ENCODE results near the gene SPEN.
"Not testable (repeated sequence)": the region's sequence is repeated elsewhere in the genome, so short reads cannot be mapped to it uniquely, and the experiment has no call there.

Gene SPEN

DNA sequence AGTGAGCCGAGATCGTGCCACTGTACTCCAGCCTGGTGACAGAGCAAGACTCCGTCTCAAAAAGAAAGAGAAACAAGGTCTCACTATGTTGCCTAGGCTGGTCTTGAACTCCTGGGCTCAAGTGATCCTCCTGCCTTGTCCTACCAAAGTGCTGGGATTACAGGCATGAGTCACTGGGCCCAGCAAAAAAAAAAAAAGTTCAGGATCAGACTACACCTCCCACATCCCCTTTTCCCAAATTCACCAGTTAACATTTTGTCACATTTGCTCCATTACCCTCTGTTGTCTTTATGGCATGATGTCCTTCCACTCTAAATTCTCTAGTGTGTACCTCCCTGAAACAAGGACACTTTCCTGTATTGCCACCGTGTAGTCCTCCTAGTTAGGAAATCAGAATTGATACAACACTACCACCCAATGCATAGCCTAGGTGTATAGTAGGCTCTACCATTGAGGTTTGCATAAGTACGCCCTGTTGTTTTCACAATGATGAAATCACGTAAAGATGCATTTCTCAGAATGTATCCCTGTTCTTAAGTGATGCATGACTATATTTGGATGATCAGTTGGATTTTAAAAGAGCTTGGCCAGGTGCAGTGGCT lies 10.7 kb downstream of the SPEN start:
- DNase-seq (ENCODE audit: low read depth), result no peak

DNA sequence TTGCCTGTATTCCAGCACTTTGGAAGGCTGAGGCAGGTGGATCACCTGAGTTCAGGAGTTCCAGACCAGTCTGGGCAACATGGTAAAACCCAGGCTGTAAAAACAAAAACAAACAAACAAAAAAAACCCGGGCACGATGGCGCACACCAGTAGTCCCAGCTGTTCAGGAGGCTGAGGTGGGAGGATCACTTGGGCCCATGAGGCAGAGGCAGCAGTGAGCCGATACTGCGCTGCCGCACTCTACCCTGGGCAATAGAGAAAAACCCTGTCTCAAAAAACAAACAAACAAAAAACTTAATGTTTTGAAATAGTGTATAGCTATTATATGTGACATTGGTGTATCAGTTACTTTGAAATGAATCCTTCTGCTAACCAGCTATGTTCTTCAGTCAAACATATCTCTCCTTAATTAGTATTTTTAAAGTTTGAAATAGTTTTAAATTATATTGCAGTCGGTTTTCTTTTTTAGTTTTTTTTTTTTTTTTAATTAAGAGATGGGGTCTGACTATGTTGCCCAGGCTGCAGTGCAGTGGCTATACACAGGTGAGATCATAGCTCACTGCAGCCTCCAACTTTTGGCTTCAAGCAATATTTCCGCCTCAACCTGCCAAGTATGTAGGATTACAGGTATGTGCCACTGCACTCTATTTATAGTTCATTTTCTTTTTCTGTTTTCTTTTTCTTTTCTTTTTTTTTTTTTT lies 11.3 kb downstream of the SPEN start:
- DNase-seq (ENCODE audit: low read depth), result no peak

DNA sequence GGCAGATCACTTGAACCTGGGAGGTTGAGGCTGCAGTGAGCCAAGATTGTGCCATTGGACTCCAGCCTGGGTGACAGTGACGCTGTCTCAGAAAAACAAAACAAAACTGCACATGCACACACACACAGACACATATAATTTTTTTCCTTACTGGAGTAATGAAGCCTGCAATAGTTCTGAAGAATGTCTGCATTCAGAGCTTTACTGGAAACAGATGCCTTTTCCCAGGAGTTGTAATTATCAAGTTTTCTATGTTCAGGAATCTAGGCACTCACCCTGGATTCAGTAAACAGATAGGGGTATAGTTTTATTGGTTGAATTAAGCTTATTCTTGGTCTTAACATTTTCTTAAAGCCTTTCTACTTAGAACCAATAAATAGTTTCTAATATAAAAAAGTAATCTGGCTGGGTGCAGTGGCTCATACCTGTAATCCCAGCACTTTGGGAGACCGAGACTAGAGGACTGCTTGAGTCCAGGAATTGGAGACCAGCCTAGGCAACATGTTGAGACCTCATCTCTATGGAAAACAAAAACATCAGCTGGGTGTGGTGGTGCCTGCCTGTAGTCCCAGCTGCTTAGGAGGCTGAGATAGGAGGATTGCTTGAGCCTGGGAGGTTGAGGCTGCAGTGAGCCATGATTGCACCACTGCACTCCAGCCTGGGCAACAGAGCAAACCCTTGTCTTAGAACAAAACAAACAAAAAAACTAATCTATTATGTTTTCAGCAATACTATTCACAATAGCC lies 15.8 kb downstream of the SPEN start:
- DNase-seq (ENCODE audit: low read depth), result no peak

DNA sequence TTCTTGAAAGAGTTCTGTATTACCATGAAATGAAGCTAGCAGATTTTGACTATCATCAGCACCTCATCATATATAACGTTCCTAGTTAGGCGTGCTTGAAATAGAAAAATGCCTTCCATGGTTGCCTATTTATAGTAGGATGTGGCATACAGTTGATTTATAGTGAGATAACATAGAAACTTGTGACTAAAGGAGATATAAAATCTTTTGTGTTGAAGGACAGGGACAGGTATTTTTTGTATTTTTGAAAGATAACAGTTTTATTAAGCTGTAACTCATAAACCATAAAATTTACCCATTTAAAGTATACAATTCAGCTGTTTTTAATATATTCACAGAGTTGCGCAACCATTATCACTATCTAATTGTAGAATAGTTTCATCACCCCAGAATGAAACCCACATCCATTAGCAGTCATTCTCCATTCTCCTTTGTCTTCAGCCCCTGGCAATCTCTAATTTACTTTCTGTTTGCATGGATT lies 19.3 kb downstream of the SPEN start:
- no peak for DNase-seq (ENCODE audit: low read depth)

DNA sequence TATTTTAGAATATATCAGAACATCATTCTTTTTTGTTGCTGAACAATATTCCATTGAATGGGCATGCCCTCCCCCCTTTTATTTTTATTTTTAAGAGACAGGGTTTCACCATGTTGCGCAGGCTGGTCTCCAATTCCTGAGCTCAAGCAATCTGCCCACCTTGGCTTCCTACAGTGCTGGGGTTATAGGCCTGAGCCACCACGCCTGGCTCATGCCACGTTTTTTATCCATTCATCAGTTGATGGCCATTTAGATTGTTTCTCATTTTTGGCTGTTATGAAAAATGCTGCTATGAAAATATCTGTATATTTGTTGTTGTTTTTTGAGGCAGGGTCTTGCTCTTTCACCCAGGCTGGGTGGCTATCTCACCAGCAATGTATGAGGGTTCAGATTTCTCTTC lies 19.8 kb downstream of the SPEN start:
- DNase-seq (ENCODE audit: low read depth), result no peak

DNA sequence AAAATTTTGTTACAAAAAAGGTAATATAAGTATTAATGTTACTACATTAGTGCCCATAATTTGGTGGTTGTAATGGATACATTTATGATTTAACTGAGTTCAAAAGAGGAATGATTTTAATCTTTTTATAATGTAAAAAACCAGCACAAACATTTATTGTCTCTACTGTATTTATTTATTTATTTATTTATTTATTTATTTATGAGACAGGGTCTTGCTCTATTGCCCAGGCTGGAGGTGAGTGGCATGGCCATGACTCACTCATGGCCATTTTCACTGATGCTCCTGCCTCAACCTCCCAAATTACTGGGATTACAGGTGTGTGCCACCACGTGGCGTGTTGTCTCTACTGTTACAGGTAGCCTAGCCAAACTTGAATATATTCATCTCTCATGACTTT lies 21.9 kb downstream of the SPEN start:
- no peak for DNase-seq (ENCODE audit: low read depth)

DNA sequence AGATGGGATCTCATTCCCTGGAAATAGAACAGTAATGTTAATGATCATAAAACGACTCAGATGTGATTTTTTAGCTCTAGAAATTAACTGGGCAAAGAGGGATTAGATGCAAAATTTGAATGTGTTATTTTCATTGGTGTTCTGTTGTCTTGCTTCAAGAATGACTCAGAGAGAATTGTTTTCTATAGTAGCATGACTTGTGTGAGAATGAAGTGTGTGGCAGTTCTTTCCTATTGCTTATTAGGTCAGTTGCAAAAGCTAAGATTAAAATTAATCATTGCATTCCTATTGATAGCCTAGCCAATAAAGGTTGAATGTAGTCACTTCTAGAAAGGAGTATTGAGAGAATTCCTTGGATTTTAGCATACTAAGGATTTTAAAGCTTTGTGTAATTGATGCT lies 22.9 kb downstream of the SPEN start:
- no peak for DNase-seq (ENCODE audit: low read depth)

DNA sequence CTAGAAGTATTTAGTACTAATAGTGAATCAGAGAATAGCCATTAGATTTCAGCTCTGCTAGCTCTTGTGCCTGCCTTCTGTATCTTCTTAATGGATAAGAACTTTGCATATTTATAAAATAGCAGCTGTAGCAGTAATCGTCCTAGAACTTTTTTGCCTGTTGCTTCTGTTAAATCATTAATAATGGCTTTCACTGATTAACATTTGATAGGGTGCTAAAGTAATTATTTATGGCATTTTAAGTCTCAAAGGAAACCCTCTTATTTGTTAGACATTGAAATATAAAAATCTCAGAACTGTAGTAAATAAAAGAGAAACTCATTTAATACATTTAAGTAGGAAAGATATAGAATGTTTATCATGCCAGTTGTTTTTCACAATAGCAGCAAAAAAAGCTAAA lies 27.0 kb downstream of the SPEN start:
- no peak for DNase-seq (ENCODE audit: low read depth)

DNA sequence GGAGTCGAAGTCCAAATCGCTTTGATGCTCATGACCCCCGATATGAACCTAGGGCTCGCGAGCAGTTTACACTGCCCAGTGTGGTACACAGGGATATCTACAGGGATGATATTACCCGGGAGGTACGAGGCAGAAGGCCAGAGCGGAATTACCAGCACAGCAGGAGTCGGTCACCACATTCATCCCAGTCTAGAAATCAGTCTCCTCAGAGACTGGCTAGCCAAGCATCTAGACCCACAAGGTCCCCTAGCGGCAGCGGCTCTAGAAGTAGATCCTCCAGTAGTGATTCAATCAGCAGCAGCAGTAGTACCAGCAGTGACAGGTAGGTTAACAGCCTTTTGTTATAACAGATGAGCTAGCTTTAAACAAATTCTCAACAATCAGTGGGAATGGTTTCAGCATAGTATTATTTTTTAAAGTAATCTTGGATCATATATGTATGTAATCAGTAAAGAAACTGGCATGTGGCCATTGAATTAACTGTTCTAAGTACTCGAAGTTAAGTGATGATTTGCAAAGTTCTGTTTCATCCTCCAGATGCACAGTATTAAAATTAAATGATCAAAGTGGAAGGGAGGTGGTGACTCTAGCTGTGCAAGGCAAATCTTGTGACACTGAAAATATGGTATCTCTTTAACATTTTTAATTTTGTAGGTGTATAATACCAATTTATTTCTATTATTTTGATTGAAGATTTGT lies 29.0 kb downstream of the SPEN start:
- DNase-seq (ENCODE audit: low read depth), result no peak

DNA sequence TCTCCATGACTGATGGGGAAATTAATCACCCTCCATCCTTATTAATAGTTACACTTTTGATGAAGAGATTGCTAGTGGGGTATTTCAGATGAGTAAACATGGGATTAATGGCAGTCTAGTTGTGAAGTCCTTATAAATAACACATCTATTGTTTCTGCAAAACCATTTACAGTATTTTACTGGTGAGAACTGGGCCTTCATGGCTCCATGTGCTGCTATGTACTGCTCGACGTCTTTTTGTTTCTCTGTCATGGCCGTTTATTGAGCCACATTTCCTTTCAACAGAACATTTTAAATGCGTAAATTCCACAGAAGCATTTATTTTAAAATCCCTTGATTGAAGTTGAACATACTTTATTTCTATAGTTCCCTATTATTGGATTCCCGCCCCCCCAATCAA lies 34.5 kb downstream of the SPEN start:
- no peak for DNase-seq (ENCODE audit: low read depth)

DNA sequence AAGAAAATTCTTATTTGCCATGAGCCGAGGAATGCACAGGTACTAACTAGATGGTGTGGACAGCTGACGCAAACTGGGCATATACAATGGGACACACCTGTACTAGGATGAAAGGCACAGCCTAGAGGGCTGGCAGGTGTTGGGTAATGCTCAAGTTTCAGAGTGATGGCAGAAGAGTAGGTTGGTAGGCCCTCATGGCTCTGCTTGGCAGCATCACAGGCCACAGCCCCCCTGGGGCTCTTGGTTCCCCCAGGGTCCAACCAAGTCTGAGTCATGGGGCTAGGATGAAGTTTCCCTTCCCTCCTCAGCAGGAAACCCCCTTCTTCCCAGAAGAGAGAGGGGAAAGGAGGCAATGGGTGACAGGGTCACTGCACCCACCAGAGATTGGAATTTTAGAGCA lies 35.2 kb downstream of the SPEN start:
- DNase-seq (ENCODE audit: low read depth), result no peak

DNA sequence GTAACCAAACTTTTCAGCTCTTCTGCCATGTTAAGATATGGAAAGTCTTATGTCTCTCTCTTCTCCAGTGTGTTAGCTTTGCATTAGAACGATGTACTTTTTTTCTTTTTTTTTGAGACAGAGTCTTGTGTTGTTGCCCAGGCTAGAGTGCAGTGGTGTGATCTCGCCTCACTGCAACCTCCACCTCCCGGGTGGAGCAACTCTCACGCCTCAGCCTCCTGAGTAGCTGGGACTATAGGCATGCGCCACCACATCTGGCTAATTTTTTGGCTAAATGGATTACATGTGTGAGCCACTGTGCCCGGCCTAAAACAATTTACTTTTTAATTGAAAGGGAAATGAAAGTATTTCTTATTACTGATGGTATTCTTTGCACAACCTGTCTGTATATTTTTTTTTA lies 35.8 kb downstream of the SPEN start:
- DNase-seq (ENCODE audit: low read depth), result no peak

DNA sequence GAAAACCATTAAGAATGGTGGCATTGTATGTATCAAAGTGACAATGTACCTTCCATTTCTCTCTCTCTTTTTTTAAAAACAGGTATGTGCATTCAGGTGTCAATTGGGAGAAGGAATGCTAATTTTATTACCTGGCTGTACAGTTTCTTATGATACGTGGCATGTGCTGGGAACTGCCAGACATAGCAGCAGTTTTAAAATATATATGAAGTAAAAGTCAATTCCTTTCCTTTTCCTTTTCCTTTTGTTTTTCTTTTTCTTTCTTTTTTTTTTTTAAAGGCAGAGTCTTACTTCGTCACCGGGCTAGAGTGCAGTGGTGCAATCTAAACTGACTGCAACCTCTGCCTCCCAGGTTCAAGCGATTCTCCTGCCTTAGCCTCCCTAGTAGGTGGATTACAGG lies 37.0 kb downstream of the SPEN start:
- DNase-seq (ENCODE audit: low read depth), result no peak

DNA sequence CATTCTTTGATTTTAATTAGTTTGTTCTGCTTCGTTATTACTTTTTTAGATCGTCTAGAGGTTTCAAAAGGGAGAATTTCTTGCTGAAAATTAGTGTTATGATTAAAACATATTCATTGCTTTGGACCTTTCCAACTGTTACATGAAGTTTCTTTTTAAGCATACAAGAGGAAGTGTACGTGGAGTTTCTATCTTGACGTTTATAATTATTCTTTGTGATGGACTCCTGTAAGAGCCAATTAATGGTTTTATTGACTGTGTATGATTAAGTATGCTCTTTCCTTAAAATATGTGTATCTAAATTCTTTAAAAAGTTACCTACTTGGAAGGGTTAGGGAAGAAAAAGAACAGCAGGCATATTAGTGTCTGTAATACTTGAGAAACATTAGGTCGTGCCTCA lies 37.8 kb downstream of the SPEN start:
- no peak for DNase-seq (ENCODE audit: low read depth)

DNA sequence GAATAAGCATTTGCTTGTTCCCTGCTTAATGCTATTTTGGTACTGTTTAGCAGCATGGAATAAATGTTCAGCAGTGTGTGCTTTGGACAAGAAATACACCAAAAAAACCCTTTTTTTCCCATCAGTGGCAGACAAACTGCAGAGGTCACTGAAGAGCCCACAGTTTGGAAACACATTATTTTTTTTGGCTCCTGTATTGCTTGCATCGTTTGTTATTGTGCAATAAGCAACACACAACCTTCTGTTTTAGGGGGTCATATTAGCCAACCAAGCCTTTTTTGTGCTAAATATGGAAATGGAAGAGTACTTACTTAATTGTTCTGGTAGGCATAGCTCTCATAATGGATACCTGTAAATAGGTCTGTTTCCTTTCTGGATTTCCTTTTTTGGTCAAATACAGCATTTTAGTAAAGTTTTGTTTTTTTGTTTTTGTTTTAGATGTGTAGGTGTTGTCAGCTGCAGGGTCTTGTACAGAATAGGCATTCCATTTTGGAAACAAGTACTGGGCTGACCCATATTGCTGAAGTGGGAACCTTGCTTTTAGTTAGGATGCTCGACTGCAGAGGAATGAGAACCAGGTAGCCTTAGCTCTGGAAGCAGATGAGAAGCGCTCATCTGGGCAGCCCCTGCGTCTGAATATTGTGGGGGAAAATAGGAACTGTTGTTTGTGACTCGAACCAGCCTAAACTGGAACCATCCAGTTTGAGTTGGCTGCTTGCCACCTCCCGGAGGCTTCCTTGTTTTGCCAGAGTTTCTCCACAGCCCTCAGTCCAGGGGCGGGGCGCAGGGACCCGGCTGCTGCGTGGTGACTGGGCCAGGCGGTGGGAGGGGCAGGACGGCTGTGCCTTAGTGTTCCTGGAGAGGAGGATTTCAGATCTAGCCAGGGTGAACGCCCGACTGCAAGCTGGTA lies 38.4 kb downstream of the SPEN start:
- peak; percentile 13 for DNase-seq (ENCODE audit: low read depth)

DNA sequence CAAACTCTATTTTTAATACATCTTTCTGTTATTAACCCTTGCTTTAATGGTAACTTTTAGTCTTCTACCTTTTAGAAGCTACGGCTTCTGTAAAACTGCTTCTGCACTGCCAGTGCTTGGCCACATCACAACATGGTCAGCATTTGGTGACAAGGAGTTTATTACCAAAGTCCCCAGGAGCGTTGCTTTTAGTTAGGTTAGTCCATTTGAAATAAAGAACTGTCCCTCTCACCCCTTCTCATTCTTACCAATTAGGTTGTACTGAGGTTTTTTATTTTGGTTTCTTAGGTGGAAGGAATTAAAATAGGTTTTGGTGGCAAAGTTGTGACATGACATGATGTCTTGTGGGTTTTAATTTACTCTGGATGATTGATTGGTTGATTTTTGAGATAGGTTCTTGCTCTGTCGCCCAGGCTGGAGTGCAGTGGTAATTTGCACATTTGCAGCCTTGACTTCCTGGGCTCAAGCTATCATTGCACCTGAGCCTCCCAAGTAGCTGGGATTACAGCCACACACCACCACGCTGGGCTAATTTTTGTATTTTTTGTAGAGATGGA lies 39.2 kb downstream of the SPEN start:
- DNase-seq (ENCODE audit: low read depth), result no peak

DNA sequence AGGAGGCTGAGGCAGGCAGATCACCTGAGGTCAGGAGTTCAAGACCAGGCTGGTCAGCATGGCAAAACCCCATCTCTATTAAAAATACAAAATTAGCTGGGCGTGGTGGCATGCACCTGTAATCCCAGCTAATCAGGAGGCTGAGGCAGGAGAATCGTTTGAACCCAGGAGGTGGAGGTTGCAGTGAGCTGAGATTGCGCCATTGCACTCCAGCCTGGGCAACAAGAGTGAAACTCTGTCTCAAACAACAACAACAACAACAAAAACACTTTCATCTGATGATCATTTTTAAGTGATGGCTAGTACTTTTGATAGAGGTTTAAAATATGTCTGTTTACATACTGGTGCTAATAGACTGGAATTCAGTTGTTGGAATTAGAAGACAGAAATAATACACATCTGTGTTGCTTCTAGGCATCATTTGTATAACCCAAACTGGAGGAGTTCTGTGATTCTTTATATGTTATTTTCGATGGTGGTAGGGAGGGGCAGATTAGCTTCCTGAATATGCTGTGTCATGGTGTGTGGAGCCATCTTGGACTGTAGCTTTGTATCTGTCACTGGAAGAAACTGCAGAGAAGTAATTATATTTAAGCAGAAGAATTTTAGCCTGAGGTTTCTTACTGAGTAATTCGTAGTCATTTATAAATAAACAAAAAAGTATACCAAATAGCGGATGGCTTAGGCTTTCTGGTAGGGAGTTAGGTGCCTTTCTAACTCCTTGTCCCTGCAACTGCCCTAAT lies 45.5 kb downstream of the SPEN start:
- DNase-seq (ENCODE audit: low read depth), result not testable (repeated sequence)

DNA sequence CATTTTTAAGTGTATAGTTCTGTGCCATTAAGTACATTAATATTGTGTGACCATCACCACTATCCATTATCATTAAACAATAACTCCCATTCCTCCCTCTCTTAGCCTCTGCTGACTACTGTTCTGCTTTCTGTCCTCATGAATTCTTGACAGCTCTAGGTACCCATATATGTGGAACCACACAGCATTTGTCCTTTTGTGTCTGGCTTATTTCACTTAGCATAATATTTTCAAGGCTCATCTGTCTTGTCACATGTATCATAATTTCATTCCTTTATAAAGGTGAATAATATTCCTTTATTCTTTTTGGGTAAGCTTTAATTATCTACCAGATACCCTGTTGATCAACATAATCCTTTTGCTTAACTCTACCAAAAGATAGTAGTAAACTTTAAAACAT lies 47.7 kb downstream of the SPEN start:
- no peak for DNase-seq (ENCODE audit: low read depth)

DNA sequence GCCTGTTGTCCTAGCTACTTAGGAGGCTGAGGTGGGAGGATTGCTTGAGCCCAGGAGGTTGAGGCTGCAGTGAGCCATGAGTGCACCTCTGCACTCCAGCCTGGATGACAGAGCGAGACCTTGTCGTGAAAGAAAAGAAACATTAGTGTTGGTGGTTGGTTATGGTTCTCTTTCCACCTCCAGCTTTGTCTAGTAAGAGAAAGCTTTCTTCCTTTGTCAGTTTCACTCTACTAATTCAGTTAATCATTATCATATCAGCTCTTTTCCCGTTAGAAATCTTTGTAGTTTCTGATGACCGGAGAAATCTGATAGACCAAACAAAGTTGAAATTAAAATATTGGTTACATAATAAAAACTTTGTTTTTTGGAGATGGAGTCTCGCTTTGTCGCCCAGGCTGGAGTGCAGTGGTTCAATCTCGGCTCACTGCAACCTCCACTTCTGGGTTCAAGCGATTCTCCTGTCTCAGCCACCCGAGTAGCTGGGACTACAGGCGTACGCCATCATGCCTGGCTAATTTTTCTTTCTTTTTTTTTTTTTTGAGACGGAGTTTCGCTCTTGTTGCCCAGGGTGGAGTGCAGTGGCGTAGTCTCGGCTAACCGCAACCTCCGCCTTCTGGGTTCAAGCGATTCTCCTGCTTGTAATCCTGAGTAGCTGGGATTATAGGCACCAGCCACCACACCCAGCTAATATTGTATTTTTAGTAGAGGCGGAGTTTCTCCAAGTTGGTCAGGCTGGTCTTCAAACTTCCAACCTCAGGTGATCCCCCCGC lies 49.5 kb downstream of the SPEN start:
- not testable (repeated sequence) for DNase-seq (ENCODE audit: low read depth)

DNA sequence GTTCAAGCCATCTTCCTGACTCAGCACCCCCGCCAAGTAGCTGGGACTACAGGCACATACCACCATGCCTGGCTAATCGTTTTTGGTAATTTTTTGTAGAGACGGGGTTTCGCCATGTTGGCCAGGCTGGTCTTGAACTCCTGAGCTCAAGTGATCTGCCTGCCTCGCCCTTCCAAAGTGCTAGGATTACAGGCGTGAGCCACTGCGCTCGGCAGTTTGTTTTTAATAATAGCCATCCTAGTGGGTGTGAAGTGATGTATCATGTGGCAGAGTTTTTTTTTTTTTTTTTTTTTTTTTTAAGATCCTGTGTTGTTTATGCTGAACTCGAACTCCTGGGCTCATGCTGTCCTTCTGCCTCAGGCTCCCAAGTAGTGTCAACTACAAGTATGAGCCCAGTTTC lies 51.8 kb downstream of the SPEN start:
- DNase-seq (ENCODE audit: low read depth), result no peak

All from activated T-cell treated with anti-CD3 and anti-CD28 coated beads for 24 hours (primary cell).